H9 (cell line): ENCODE results near the gene HS3ST4. TPM values are rescaled to one million over a fixed set of nuclear protein-coding genes. Genes with fewer than 3 reads are reported as not detected.

Experiments
- DNase-seq: peaks from one replicate; pipeline ENCODE4 v3.0.0-alpha.2; 2017
- H2AFZ ChIP-seq: one replicate; pipeline ENCODE4 v1.6.1; 2013; ENCODE audit warnings: mild to moderate bottlenecking, low read length, control low read depth, moderate library complexity
- H2AK5ac ChIP-seq: 2 replicates; pipeline ENCODE4 v1.6.1; 2013; ENCODE audit warnings: low read length, control low read depth, mixed read lengths; ENCODE audit not compliant: insufficient read length
- H2BK120ac ChIP-seq: one replicate; pipeline ENCODE4 v1.6.1; 2013; ENCODE audit warnings: low read depth, mild to moderate bottlenecking, low read length, control low read depth, inconsistent platforms; ENCODE audit not compliant: poor library complexity, severe bottlenecking
- H2BK12ac ChIP-seq: 2 replicates; pipeline ENCODE4 v1.6.1; 2013; ENCODE audit warnings: low read length, control low read depth, mixed read lengths, low read depth; ENCODE audit not compliant: insufficient read length
- H2BK15ac ChIP-seq: 2 replicates; pipeline ENCODE4 v1.6.1; 2013; ENCODE audit warnings: low read depth, low read length, control low read depth
- H2BK20ac ChIP-seq: one replicate; pipeline ENCODE4 v1.6.1; 2013; ENCODE audit warnings: low read depth, mild to moderate bottlenecking, low read length, control low read depth, inconsistent platforms; ENCODE audit not compliant: poor library complexity, severe bottlenecking
- H2BK5ac ChIP-seq: 2 replicates; pipeline ENCODE4 v1.6.1; 2013; ENCODE audit warnings: low read length, control low read depth, mixed read lengths; ENCODE audit not compliant: insufficient read length
- H3K14ac ChIP-seq: 2 replicates; pipeline ENCODE4 v1.6.1; 2013; ENCODE audit warnings: low read length, control low read depth; ENCODE audit not compliant: insufficient read depth
- H3K18ac ChIP-seq: 2 replicates; pipeline ENCODE4 v1.6.1; 2013; ENCODE audit warnings: low read depth, mild to moderate bottlenecking, mixed read lengths, low read length, control low read depth; ENCODE audit not compliant: insufficient read length
- H3K23ac ChIP-seq: 2 replicates; pipeline ENCODE4 v1.6.1; 2013; ENCODE audit warnings: low read length, control low read depth, mixed read lengths, low read depth; ENCODE audit not compliant: insufficient read length
- H3K23me2 ChIP-seq: 2 replicates; pipeline ENCODE4 v1.6.1; 2013; ENCODE audit warnings: low read depth, mild to moderate bottlenecking, mixed read lengths, low read length, control low read depth; ENCODE audit not compliant: insufficient read length, poor library complexity, severe bottlenecking
- H3K27ac ChIP-seq: 2 replicates; pipeline ENCODE4 v1.5.1; 2013; ENCODE audit warnings: low read length, control low read depth, mixed read lengths, low read depth; ENCODE audit not compliant: insufficient read length
- H3K27me3 ChIP-seq: 2 replicates; pipeline ENCODE4 v1.6.1; 2013; ENCODE audit warnings: low read length, control low read depth, inconsistent platforms; ENCODE audit not compliant: insufficient read depth
- H3K4ac ChIP-seq: 2 replicates; pipeline ENCODE4 v1.6.1; 2013; ENCODE audit warnings: low read depth, mild to moderate bottlenecking, control low read depth, inconsistent platforms, low read length, moderate library complexity
- H3K4me1 ChIP-seq: 2 replicates; pipeline ENCODE4 v1.6.1; 2013; ENCODE audit warnings: low read length, control low read depth, inconsistent platforms; ENCODE audit not compliant: insufficient read depth
- H3K4me2 ChIP-seq: 2 replicates; pipeline ENCODE4 v1.6.1; 2013; ENCODE audit warnings: low read length, control low read depth, mixed read lengths; ENCODE audit not compliant: insufficient read length, insufficient read depth
- H3K56ac ChIP-seq: 2 replicates; pipeline ENCODE4 v1.6.1; 2013; ENCODE audit warnings: low read depth, mild to moderate bottlenecking, mixed read lengths, low read length, control low read depth; ENCODE audit not compliant: insufficient read length
- H3K79me1 ChIP-seq: 2 replicates; pipeline ENCODE4 v1.6.1; 2013; ENCODE audit warnings: low read depth, mild to moderate bottlenecking, moderate library complexity, low read length, control low read depth, inconsistent platforms; ENCODE audit not compliant: insufficient read depth, poor library complexity, severe bottlenecking
- H3K79me2 ChIP-seq: 2 replicates; pipeline ENCODE4 v1.6.1; 2013; ENCODE audit warnings: low read length, control low read depth, inconsistent platforms; ENCODE audit not compliant: insufficient read depth
- H3K9ac ChIP-seq: 2 replicates; pipeline ENCODE4 v1.6.1; 2013; ENCODE audit warnings: low read length, control low read depth, mixed read lengths; ENCODE audit not compliant: insufficient read length; ENCODE audit errors: extremely low read depth
- H3K9me3 ChIP-seq: one replicate; pipeline ENCODE4 v1.6.1; 2013; ENCODE audit warnings: low read depth, low read length, inconsistent platforms; ENCODE audit not compliant: control insufficient read depth
- H3T11ph ChIP-seq: one replicate; pipeline ENCODE4 v1.6.1; 2013; ENCODE audit warnings: mild to moderate bottlenecking, low read length, control low read depth, inconsistent platforms
- H4K20me1 ChIP-seq: one replicate; pipeline ENCODE4 v1.6.1; 2013; ENCODE audit not compliant: control insufficient read depth, insufficient read length, insufficient read depth
- H4K5ac ChIP-seq: 2 replicates; pipeline ENCODE4 v1.6.1; 2013; ENCODE audit warnings: low read depth, mild to moderate bottlenecking, mixed read lengths, low read length, control low read depth; ENCODE audit not compliant: insufficient read length
- H4K8ac ChIP-seq: replicated peaks from 2 replicates; pipeline ENCODE4 v1.6.1; 2013; ENCODE audit warnings: low read length, control low read depth, mixed read lengths, low read depth; ENCODE audit not compliant: insufficient read length
- H4K91ac ChIP-seq: 2 replicates; pipeline ENCODE4 v1.6.1; 2013; ENCODE audit warnings: low read depth, mild to moderate bottlenecking, moderate library complexity, mixed read lengths, low read length, control low read depth; ENCODE audit not compliant: insufficient read length
- H3K27ac Mint-ChIP-seq, 3 experiments: 2 replicates in 2 of 3; 3 replicates in 1 of 3; pipeline ENCODE4 v1.8.0; 2020 to 2021; ENCODE audit warnings: mixed read lengths in 3 of 3, mild to moderate bottlenecking in 1 of 3, moderate library complexity in 1 of 3
- H3K27me3 Mint-ChIP-seq: 2 replicates; pipeline ENCODE4 v1.8.0; 2021; ENCODE audit warnings: low read depth, mild to moderate bottlenecking, moderate library complexity, mixed read lengths
- H3K36me3 Mint-ChIP-seq, 3 experiments: 2 replicates in 2 of 3; 3 replicates in 1 of 3; pipeline ENCODE4 v1.8.0; 2020 to 2021; ENCODE audit warnings: low read depth in 3 of 3, mixed read lengths in 3 of 3; ENCODE audit not compliant: insufficient read depth in 1 of 3
- H3K4me1 Mint-ChIP-seq, 2 experiments: 2 replicates each; pipeline ENCODE4 v1.8.0; 2020; ENCODE audit warnings: mixed read lengths in 2 of 2
- H3K4me3 Mint-ChIP-seq, 2 experiments: 2 replicates in 1 of 2; 3 replicates in 1 of 2; pipeline ENCODE4 v1.8.0; 2020 to 2021; ENCODE audit warnings: mild to moderate bottlenecking in 2 of 2, mixed read lengths in 2 of 2, moderate library complexity in 1 of 2
- H3K9me3 Mint-ChIP-seq, 2 experiments: 2 replicates in 1 of 2; 3 replicates in 1 of 2; pipeline ENCODE4 v1.8.0; 2020; ENCODE audit warnings: mild to moderate bottlenecking in 2 of 2, mixed read lengths in 2 of 2, moderate library complexity in 1 of 2
- WGBS: extraction: QIAGEN DNeasy Blood & Tissue Kit; methylation state at CpG from one replicate; pipeline ENCODE4 v1.1.7; 2013; ENCODE audit warnings: missing lambda C conversion rate, low lambda C conversion rate, mixed read lengths; ENCODE audit not compliant: insufficient read length; ENCODE audit errors: extremely low coverage; 5-methylcytosine and 5-hydroxymethylcytosine counted together
- total RNA-seq: library from RNA; stranded (reverse); gene quantifications from 2 replicates; pipeline ENCODE4 v1.2.1, GENCODE V29; 2021
- TF ChIP-seq, protein P1 (sequence below): fragments of 200-600 bp; sonication (generic); conservative IDR thresholded peaks from 3 replicates; pipeline ENCODE4 v1.8.0; 2021; ENCODE audit warnings: antibody characterized with exemption, mild to moderate bottlenecking

HS3ST4 gene
- total RNA-seq, 1 experiment from 2014 or later = 1.7 TPM

DNA sequence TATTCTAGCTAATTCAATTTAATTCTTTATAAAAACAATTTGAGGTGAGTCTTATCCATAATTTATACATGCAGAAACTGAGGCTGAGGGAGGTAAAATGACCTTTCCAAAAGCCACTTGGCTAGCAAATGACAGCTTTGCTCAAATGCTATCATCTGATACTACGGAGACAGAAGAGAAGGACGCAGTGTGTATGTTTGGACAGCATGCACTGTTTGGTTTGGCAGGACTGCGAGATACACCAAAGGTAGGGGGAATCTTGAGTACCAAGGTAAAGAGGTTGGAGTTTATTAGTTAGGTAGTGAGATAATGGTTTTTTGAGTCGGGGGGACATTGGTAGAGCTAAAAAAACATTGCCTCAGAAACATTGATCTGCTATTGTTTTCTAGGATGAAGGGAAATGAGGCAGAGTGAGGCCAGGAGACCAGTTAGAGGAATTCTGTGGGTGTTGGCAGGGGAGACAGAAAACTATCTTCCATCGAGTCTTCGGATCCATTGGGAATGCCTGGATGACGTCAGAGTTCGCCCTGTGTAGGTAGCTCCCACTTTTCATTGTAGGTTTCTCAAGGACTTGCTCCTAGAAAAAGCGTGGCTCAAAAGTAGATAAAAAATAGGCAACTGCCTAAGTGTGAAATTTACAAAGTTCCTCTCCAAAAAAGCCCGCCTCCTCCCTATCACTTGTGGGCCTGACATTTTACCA is 2.5 kb upstream of the HS3ST4 start:
- H3K56ac ChIP-seq = no peak overlapping the region
- H4K8ac ChIP-seq = no peak overlapping the region
- H2BK15ac ChIP-seq = no peak overlapping the region
- no peak overlapping the region for H3K18ac ChIP-seq
- peaks cover 13% of the 10 kb centered on the region; the same call in 1 of the 2 replicates for H3K27me3 ChIP-seq
- H3K14ac ChIP-seq = no peak overlapping the region
- H3K4me2 ChIP-seq = no peak overlapping the region
- Mint-ChIP-seq H3K9me3 (no peaks in the 10 kb centered on the region; a peak in 1 of 5 replicates), H3K4me3 (no peak overlapping the region), H3K27ac (no peak overlapping the region), H3K27me3 (peaks cover 45% of the 10 kb centered on the region), H3K4me1 (peaks cover 18 to 20% of the 10 kb centered on the region in 2 experiments), H3K36me3 (no peaks in the 10 kb centered on the region)
- H3K4me1 ChIP-seq = no peaks in the 10 kb centered on the region; the same call in 1 of the 2 replicates
- H2AFZ ChIP-seq = no peak overlapping the region
- H3K23ac ChIP-seq = no peak overlapping the region
- no peak overlapping the region for H2BK5ac ChIP-seq
- H2BK20ac ChIP-seq = no peak overlapping the region
- H3K9me3 ChIP-seq = no peaks in the 10 kb centered on the region
- peaks cover 15% of the 10 kb centered on the region for H3K23me2 ChIP-seq
- H3T11ph ChIP-seq = no peak overlapping the region
- no peak overlapping the region for H4K5ac ChIP-seq
- no peak overlapping the region for H3K27ac ChIP-seq
- no peak overlapping the region for H2BK120ac ChIP-seq
- H3K79me2 ChIP-seq = no peaks in the 10 kb centered on the region
- no peak for DNase-seq
- WGBS = 100% methylated on average over 1 of the region's 10 CpGs
- no peak overlapping the region for H4K91ac ChIP-seq
- no peak overlapping the region for H2AK5ac ChIP-seq
- H3K4ac ChIP-seq = no peak overlapping the region
- H3K79me1 ChIP-seq = no peaks in the 10 kb centered on the region
- TF ChIP-seq, protein P1, sequence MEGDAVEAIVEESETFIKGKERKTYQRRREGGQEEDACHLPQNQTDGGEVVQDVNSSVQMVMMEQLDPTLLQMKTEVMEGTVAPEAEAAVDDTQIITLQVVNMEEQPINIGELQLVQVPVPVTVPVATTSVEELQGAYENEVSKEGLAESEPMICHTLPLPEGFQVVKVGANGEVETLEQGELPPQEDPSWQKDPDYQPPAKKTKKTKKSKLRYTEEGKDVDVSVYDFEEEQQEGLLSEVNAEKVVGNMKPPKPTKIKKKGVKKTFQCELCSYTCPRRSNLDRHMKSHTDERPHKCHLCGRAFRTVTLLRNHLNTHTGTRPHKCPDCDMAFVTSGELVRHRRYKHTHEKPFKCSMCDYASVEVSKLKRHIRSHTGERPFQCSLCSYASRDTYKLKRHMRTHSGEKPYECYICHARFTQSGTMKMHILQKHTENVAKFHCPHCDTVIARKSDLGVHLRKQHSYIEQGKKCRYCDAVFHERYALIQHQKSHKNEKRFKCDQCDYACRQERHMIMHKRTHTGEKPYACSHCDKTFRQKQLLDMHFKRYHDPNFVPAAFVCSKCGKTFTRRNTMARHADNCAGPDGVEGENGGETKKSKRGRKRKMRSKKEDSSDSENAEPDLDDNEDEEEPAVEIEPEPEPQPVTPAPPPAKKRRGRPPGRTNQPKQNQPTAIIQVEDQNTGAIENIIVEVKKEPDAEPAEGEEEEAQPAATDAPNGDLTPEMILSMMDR = no peak
- H2BK12ac ChIP-seq = no peak overlapping the region
- no peaks in the 10 kb centered on the region for H4K20me1 ChIP-seq
- H3K9ac ChIP-seq = no peak overlapping the region
